ENCODE measurements around the gene IL15RA. TPM values are rescaled to one million over a fixed set of nuclear protein-coding genes. Genes with fewer than 3 reads are reported as not detected.
"Not testable (repeated sequence)": the region's sequence is repeated elsewhere in the genome, so short reads cannot be mapped to it uniquely, and the experiment has no call there.

IL15RA gene
- polyA plus RNA-seq, 1 donor, result 9.5 TPM

GRCh38 chr10:5960973-5961275, 16.4 kb downstream of the IL15RA start:
- no CpG with 5 or more reads among the region's 10 CpGs for WGBS (ENCODE audit: insufficient coverage, low lambda C conversion rate)
- H3K4me1 ChIP-seq (ENCODE audit: control insufficient read depth, insufficient read depth, low read length); H3K9me3 ChIP-seq (ENCODE audit: control insufficient read depth, low read depth, low read length); H3K27ac ChIP-seq (ENCODE audit: low read length); DNase-seq; H3K4me3 ChIP-seq (ENCODE audit: low read length); H3K27me3 ChIP-seq (ENCODE audit: control insufficient read depth, insufficient read depth, low read length): not testable (repeated sequence)
- H3K36me3 ChIP-seq (ENCODE audit: control insufficient read depth, insufficient read depth, low read length), result peaks cover 15% of the 10 kb centered on the region

- H3K27ac ChIP-seq (ENCODE audit: low read length), result no peak overlapping the region
- H3K4me1 ChIP-seq (ENCODE audit: control insufficient read depth, insufficient read depth, low read length), result no peaks in the 10 kb centered on the region
- H3K27me3 ChIP-seq (ENCODE audit: control insufficient read depth, insufficient read depth, low read length), result no peaks in the 10 kb centered on the region
- H3K36me3 ChIP-seq (ENCODE audit: control insufficient read depth, insufficient read depth, low read length), result peaks cover 15% of the 10 kb centered on the region
- no peaks in the 10 kb centered on the region for H3K9me3 ChIP-seq (ENCODE audit: control insufficient read depth, low read depth, low read length)
- 60% methylated on average over 1 of the region's 18 CpGs for WGBS (ENCODE audit: insufficient coverage, low lambda C conversion rate)
- H3K4me3 ChIP-seq (ENCODE audit: low read length), result no peak overlapping the region
- DNase-seq, result no peak
These were observed 17.0 kb downstream of the IL15RA start for GRCh38 chr10:5960070-5960972.

- Histone ChIP-seq H3K36me3 (ENCODE audit: control insufficient read depth, insufficient read depth, low read length) (peaks cover 15% of the 10 kb centered on the region), H3K27ac (ENCODE audit: low read length) (no peak overlapping the region), H3K9me3 (ENCODE audit: control insufficient read depth, low read depth, low read length) (no peaks in the 10 kb centered on the region), H3K4me1 (ENCODE audit: control insufficient read depth, insufficient read depth, low read length) (no peaks in the 10 kb centered on the region), H3K4me3 (ENCODE audit: low read length) (no peak overlapping the region), H3K27me3 (ENCODE audit: control insufficient read depth, insufficient read depth, low read length) (no peaks in the 10 kb centered on the region)
- DNase-seq, result no peak
- WGBS (ENCODE audit: insufficient coverage, low lambda C conversion rate), result no CpG with 5 or more reads among the region's 10 CpGs
These were observed 17.7 kb downstream of the IL15RA start for GRCh38 chr10:5959581-5960069.

- no peaks in the 10 kb centered on the region for H3K27me3 ChIP-seq (ENCODE audit: control insufficient read depth, insufficient read depth, low read length)
- no peak overlapping the region for H3K27ac ChIP-seq (ENCODE audit: low read length)
- no peak overlapping the region for H3K4me3 ChIP-seq (ENCODE audit: low read length)
- H3K4me1 ChIP-seq (ENCODE audit: control insufficient read depth, insufficient read depth, low read length), result no peaks in the 10 kb centered on the region
- no peak for DNase-seq
- no peaks in the 10 kb centered on the region for H3K9me3 ChIP-seq (ENCODE audit: control insufficient read depth, low read depth, low read length)
- peaks cover 15% of the 10 kb centered on the region for H3K36me3 ChIP-seq (ENCODE audit: control insufficient read depth, insufficient read depth, low read length)
- no CpG with 5 or more reads among the region's 5 CpGs for WGBS (ENCODE audit: insufficient coverage, low lambda C conversion rate)
These were observed 18.2 kb downstream of the IL15RA start for GRCh38 chr10:5959142-5959541.

GRCh38 chr10:5958675-5959074, 18.7 kb downstream of the IL15RA start:
- no peaks in the 10 kb centered on the region for H3K27me3 ChIP-seq (ENCODE audit: control insufficient read depth, insufficient read depth, low read length)
- no peak overlapping the region for H3K27ac ChIP-seq (ENCODE audit: low read length)
- no peaks in the 10 kb centered on the region for H3K4me1 ChIP-seq (ENCODE audit: control insufficient read depth, insufficient read depth, low read length)
- no peak overlapping the region for H3K4me3 ChIP-seq (ENCODE audit: low read length)
- 77% methylated on average over 5 of the region's 6 CpGs for WGBS (ENCODE audit: insufficient coverage, low lambda C conversion rate)
- no peak for DNase-seq
- peaks cover 15% of the 10 kb centered on the region for H3K36me3 ChIP-seq (ENCODE audit: control insufficient read depth, insufficient read depth, low read length)
- no peaks in the 10 kb centered on the region for H3K9me3 ChIP-seq (ENCODE audit: control insufficient read depth, low read depth, low read length)

- H3K4me3 ChIP-seq (ENCODE audit: low read length), result no peak overlapping the region
- no peak for DNase-seq
- H3K27me3 ChIP-seq (ENCODE audit: control insufficient read depth, insufficient read depth, low read length), result no peaks in the 10 kb centered on the region
- H3K4me1 ChIP-seq (ENCODE audit: control insufficient read depth, insufficient read depth, low read length), result no peaks in the 10 kb centered on the region
- peaks cover 13% of the 10 kb centered on the region for H3K36me3 ChIP-seq (ENCODE audit: control insufficient read depth, insufficient read depth, low read length)
- no peaks in the 10 kb centered on the region for H3K9me3 ChIP-seq (ENCODE audit: control insufficient read depth, low read depth, low read length)
- H3K27ac ChIP-seq (ENCODE audit: low read length), result no peak overlapping the region
- WGBS (ENCODE audit: insufficient coverage, low lambda C conversion rate), result no CpG with 5 or more reads among the region's 2 CpGs
These were observed 19.3 kb downstream of the IL15RA start for GRCh38 chr10:5958077-5958476.

GRCh38 chr10:5956146-5956936, 21.0 kb downstream of the IL15RA start:
- DNase-seq, result no peak
- Histone ChIP-seq H3K36me3 (ENCODE audit: control insufficient read depth, insufficient read depth, low read length) (peaks cover 10% of the 10 kb centered on the region), H3K4me3 (ENCODE audit: low read length) (no peak overlapping the region), H3K4me1 (ENCODE audit: control insufficient read depth, insufficient read depth, low read length) (no peaks in the 10 kb centered on the region), H3K27me3 (ENCODE audit: control insufficient read depth, insufficient read depth, low read length) (no peaks in the 10 kb centered on the region), H3K27ac (ENCODE audit: low read length) (no peak overlapping the region), H3K9me3 (ENCODE audit: control insufficient read depth, low read depth, low read length) (no peaks in the 10 kb centered on the region)
- WGBS (ENCODE audit: insufficient coverage, low lambda C conversion rate), result 80% methylated on average over 1 of the region's 17 CpGs

- H3K27me3 ChIP-seq (ENCODE audit: control insufficient read depth, insufficient read depth, low read length), result peaks cover 2% of the 10 kb centered on the region
- H3K4me3 ChIP-seq (ENCODE audit: low read length), result no peak overlapping the region
- no peak for DNase-seq
- no peaks in the 10 kb centered on the region for H3K9me3 ChIP-seq (ENCODE audit: control insufficient read depth, low read depth, low read length)
- H3K27ac ChIP-seq (ENCODE audit: low read length), result no peak overlapping the region
- H3K36me3 ChIP-seq (ENCODE audit: control insufficient read depth, insufficient read depth, low read length), result peaks cover 2% of the 10 kb centered on the region
- WGBS (ENCODE audit: insufficient coverage, low lambda C conversion rate), result no CpG with 5 or more reads among the region's 5 CpGs
- H3K4me1 ChIP-seq (ENCODE audit: control insufficient read depth, insufficient read depth, low read length), result no peaks in the 10 kb centered on the region
These were observed 23.7 kb downstream of the IL15RA start for GRCh38 chr10:5953676-5954075.

- no peak for DNase-seq
- H3K4me1 ChIP-seq (ENCODE audit: control insufficient read depth, insufficient read depth, low read length), result no peaks in the 10 kb centered on the region
- H3K36me3 ChIP-seq (ENCODE audit: control insufficient read depth, insufficient read depth, low read length), result peaks cover 2% of the 10 kb centered on the region
- WGBS (ENCODE audit: insufficient coverage, low lambda C conversion rate), result no CpG with 5 or more reads among the region's 20 CpGs
- H3K27me3 ChIP-seq (ENCODE audit: control insufficient read depth, insufficient read depth, low read length), result peaks cover 2% of the 10 kb centered on the region
- H3K9me3 ChIP-seq (ENCODE audit: control insufficient read depth, low read depth, low read length), result peaks cover 2% of the 10 kb centered on the region
- H3K4me3 ChIP-seq (ENCODE audit: low read length), result no peak overlapping the region
- H3K27ac ChIP-seq (ENCODE audit: low read length), result no peak overlapping the region
These were observed 24.5 kb downstream of the IL15RA start for GRCh38 chr10:5952731-5953385.

GRCh38 chr10:5951721-5952407, 25.5 kb downstream of the IL15RA start:
- H3K27ac ChIP-seq (ENCODE audit: low read length), result no peak overlapping the region
- H3K4me3 ChIP-seq (ENCODE audit: low read length), result no peak overlapping the region
- H3K36me3 ChIP-seq (ENCODE audit: control insufficient read depth, insufficient read depth, low read length), result peaks cover 2% of the 10 kb centered on the region
- peaks cover 2% of the 10 kb centered on the region for H3K9me3 ChIP-seq (ENCODE audit: control insufficient read depth, low read depth, low read length)
- DNase-seq, result no peak
- no peaks in the 10 kb centered on the region for H3K4me1 ChIP-seq (ENCODE audit: control insufficient read depth, insufficient read depth, low read length)
- WGBS (ENCODE audit: insufficient coverage, low lambda C conversion rate), result 86% methylated on average over 1 of the region's 6 CpGs
- peaks cover 2% of the 10 kb centered on the region for H3K27me3 ChIP-seq (ENCODE audit: control insufficient read depth, insufficient read depth, low read length)
